ENCODE data around the gene FADD. TPM values are rescaled to one million over a fixed set of nuclear protein-coding genes. Genes with fewer than 3 reads are reported as not detected.

Gene FADD
- total and polyA plus RNA-seq, 2 experiments from 2014 or later: 30.1 to 37.1 TPM

- no peak for DNase-seq (ENCODE audit: low read depth in 1 of 2, low spot score in 1 of 2)
- Histone ChIP-seq H3K27ac (no peak overlapping the region), H3K27me3 (no peaks in the 10 kb centered on the region), H3K9me3 (ENCODE audit: low read depth) (no peaks in the 10 kb centered on the region), H3K36me3 (no peaks in the 10 kb centered on the region), H3K4me1 (ENCODE audit: low read depth) (no peaks in the 10 kb centered on the region), H3K4me3 (no peak overlapping the region)
- TF ChIP-seq CTCF (IDR thresholded peaks at IDR 0.05; ENCODE audit: low read depth, low read length): no peak
These were observed 23.1 kb downstream of the FADD start for GRCh38 chr11:70226183-70226582.

DNA sequence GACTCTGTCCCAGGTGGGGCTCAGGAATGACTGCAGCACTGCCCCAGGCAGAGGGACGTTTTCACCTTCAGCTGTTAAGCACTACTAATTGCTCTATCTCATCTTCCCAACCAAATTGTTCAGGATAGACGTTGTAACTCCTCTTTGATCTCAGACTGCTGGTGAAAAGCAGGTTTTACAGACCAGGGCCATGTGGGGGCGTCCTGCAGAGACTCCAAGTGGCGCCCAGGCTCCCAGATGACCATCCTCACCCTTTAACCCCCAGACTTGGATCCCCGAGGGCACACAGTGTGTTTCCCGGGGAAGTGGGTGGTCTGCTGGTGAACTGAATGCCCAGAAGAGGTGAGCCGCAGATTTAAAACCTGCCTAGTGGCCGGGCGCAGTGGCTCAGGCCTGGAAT lies 23.9 kb downstream of the FADD start:
- TF ChIP-seq CTCF (IDR thresholded peaks at IDR 0.05; ENCODE audit: low read depth, low read length): no peak
- Histone ChIP-seq H3K4me1 (ENCODE audit: low read depth) (no peaks in the 10 kb centered on the region), H3K36me3 (no peaks in the 10 kb centered on the region), H3K9me3 (ENCODE audit: low read depth) (no peaks in the 10 kb centered on the region), H3K27me3 (no peaks in the 10 kb centered on the region), H3K4me3 (no peak overlapping the region), H3K27ac (no peak overlapping the region)
- peak in 1 of 2 donors; percentile 38 for DNase-seq (ENCODE audit: low read depth in 1 of 2, low spot score in 1 of 2)

GRCh38 chr11:70229737-70230136 lies 26.6 kb downstream of the FADD start:
- TF ChIP-seq CTCF (IDR thresholded peaks at IDR 0.05; ENCODE audit: low read depth, low read length): no peak
- no peaks in the 10 kb centered on the region for H3K4me1 ChIP-seq (ENCODE audit: low read depth)
- no peaks in the 10 kb centered on the region for H3K27me3 ChIP-seq
- no peaks in the 10 kb centered on the region for H3K36me3 ChIP-seq
- H3K4me3 ChIP-seq: no peak overlapping the region
- no peaks in the 10 kb centered on the region for H3K9me3 ChIP-seq (ENCODE audit: low read depth)
- DNase-seq (ENCODE audit: low read depth in 1 of 2, low spot score in 1 of 2): no peak
- H3K27ac ChIP-seq: no peak overlapping the region

DNA sequence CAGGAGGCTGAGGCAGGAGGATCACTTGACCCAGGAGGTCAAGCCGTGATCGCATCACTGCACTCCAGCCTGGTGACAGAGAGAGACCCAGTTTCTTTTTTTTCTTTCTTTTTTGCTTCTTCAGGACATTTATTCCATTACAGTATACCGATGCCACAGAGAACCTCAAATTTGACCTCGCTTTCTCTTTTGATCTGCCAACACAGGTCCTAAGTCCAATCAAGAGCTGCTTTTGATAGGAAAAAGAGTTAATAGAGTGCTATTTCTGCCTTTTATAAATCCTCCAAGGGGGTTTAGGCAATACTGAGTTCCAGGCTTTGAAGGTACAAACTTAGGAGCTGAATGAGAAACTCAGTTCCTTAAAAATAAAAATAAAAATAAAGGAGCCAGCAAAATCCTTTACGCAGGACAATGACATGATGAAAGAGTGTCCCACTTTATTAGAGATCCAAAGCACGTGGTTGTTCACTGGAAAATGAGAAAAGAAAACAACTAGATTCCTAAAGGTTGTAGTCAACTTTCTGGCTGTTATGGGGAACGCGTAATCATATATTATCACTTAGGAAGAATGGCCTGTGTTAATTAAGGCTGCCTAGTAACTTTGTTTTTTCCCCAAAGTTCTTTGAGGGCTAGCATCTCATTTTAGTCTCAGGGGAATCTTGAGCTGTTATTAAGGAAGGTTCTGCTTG lies 27.2 kb downstream of the FADD start:
- DNase-seq (ENCODE audit: low read depth in 1 of 2, low spot score in 1 of 2): peak in 1 of 2 donors; percentile 27
- H3K27ac ChIP-seq: no peak overlapping the region
- no peaks in the 10 kb centered on the region for H3K4me1 ChIP-seq (ENCODE audit: low read depth)
- no peaks in the 10 kb centered on the region for H3K27me3 ChIP-seq
- no peaks in the 10 kb centered on the region for H3K9me3 ChIP-seq (ENCODE audit: low read depth)
- no peaks in the 10 kb centered on the region for H3K36me3 ChIP-seq
- no peak overlapping the region for H3K4me3 ChIP-seq
- no peak for TF ChIP-seq CTCF (IDR thresholded peaks at IDR 0.05; ENCODE audit: low read depth, low read length)

- no peak for DNase-seq (ENCODE audit: low read depth in 1 of 2, low spot score in 1 of 2)
- Histone ChIP-seq H3K27me3 (no peaks in the 10 kb centered on the region), H3K4me3 (no peak overlapping the region), H3K36me3 (no peaks in the 10 kb centered on the region), H3K9me3 (ENCODE audit: low read depth) (no peaks in the 10 kb centered on the region), H3K4me1 (ENCODE audit: low read depth) (no peaks in the 10 kb centered on the region), H3K27ac (peak overlapping the region; percentile 45)
- no peak for TF ChIP-seq CTCF (IDR thresholded peaks at IDR 0.05; ENCODE audit: low read depth, low read length)
These were observed 28.0 kb downstream of the FADD start for GRCh38 chr11:70230840-70231710.

All from cardiac muscle cell (in vitro differentiated cells and primary cell).